H1 (cell line): ENCODE data around the gene ANGPTL8. TPM values are rescaled to one million over a fixed set of nuclear protein-coding genes. Genes with fewer than 3 reads are reported as not detected.

Experiments used
- CTCF ChIA-PET: fragments of 300-600 bp; sonication (Branson Sonifier 250); formaldehyde crosslinking; loops from one replicate; lab custom pipeline; 2021; ENCODE audit not compliant: partially characterized antibody; lab: Charles Lee
- POLR2A ChIA-PET: fragments of 300-600 bp; sonication (Branson Sonifier 250); formaldehyde crosslinking; loops from one replicate; lab custom pipeline; 2021; ENCODE audit warnings: inconsistent platforms; ENCODE audit not compliant: partially characterized antibody; lab: Charles Lee
- DNase-seq, 2 experiments: peaks; one replicate each; pipeline versions ENCODE4 v3.0.0 to v3.0.0-alpha.2; 2010 to 2022; ENCODE audit warnings: low spot score in 2 of 2, low read depth in 1 of 2, mixed read lengths in 1 of 2
- FAIRE-seq: peaks from 2 replicates; lab custom pipeline; 2011; peaks lifted over from hg19 to GRCh38; lab: Jason Lieb, UNC
- H2AFZ ChIP-seq: 2 replicates; pipeline ENCODE4 v1.8.1; 2012; ENCODE audit warnings: low read length, inconsistent platforms
- H2AK5ac ChIP-seq: 2 replicates; pipeline ENCODE4 v1.6.1; 2013; ENCODE audit warnings: low read depth, low read length
- H2BK120ac ChIP-seq: replicated peaks from 2 replicates; pipeline ENCODE3; 2013; ENCODE audit warnings: low read depth, low read length, inconsistent platforms
- H2BK12ac ChIP-seq: 2 replicates; pipeline ENCODE4 v1.6.1; 2013; ENCODE audit warnings: low read depth, low read length
- H2BK15ac ChIP-seq: 2 replicates; pipeline ENCODE4 v1.6.1; 2013; ENCODE audit warnings: low read length
- H2BK20ac ChIP-seq: 2 replicates; pipeline ENCODE4 v1.6.1; 2013; ENCODE audit warnings: low read length
- H2BK5ac ChIP-seq: 2 replicates; pipeline ENCODE4 v1.6.1; 2013; ENCODE audit warnings: low read depth, low read length
- H3K14ac ChIP-seq: 2 replicates; pipeline ENCODE4 v1.6.1; 2013; ENCODE audit warnings: inconsistent platforms; ENCODE audit not compliant: insufficient read length
- H3K18ac ChIP-seq: 2 replicates; pipeline ENCODE4 v1.6.1; 2013; ENCODE audit warnings: low read length; ENCODE audit errors: extremely low read depth
- H3K23ac ChIP-seq: 2 replicates; pipeline ENCODE4 v1.6.1; 2013; ENCODE audit warnings: inconsistent platforms; ENCODE audit not compliant: insufficient read length
- H3K23me2 ChIP-seq: 2 replicates; pipeline ENCODE4 v1.6.1; 2013; ENCODE audit warnings: low read depth, low read length
- H3K27ac ChIP-seq: 2 replicates; pipeline ENCODE4 v1.6.1; 2011; ENCODE audit warnings: low read depth, low read length, inconsistent platforms
- H3K27me3 ChIP-seq, 4 experiments: replicated peaks in 1 of 4; 1 replicate in 1 of 4; 2 replicates in 3 of 4; pipeline versions ENCODE4 v1.6.1 to v1.8.1; 2011 to 2013; ENCODE audit warnings: low read length in 3 of 4, mild to moderate bottlenecking in 3 of 4, inconsistent platforms in 2 of 4, mixed read lengths in 2 of 4, moderate library complexity in 1 of 4; ENCODE audit not compliant: control insufficient read depth in 3 of 4, insufficient read depth in 3 of 4; ENCODE audit errors: extremely low read depth in 1 of 4
- H3K36me3 ChIP-seq, 4 experiments: 2 replicates each; pipeline versions ENCODE4 v1.6.1 to v1.8.1; 2011 to 2013; ENCODE audit warnings: mild to moderate bottlenecking in 4 of 4, low read length in 3 of 4, moderate library complexity in 2 of 4, control low read depth in 1 of 4, inconsistent platforms in 1 of 4; ENCODE audit not compliant: insufficient read depth in 4 of 4, control insufficient read depth in 2 of 4
- H3K4ac ChIP-seq: replicated peaks from 2 replicates; pipeline ENCODE3; 2013; ENCODE audit warnings: low read length, low read depth, mixed read lengths, inconsistent platforms; ENCODE audit not compliant: insufficient read length
- H3K4me1 ChIP-seq, 4 experiments: replicated peaks in 1 of 4; 1 replicate in 1 of 4; 2 replicates in 3 of 4; pipeline versions ENCODE4 v1.6.1 to v1.8.1; 2011 to 2013; ENCODE audit warnings: low read length in 3 of 4, inconsistent platforms in 2 of 4, mixed read lengths in 1 of 4; ENCODE audit not compliant: insufficient read depth in 4 of 4, control insufficient read depth in 3 of 4
- H3K4me2 ChIP-seq, 2 experiments: 2 replicates each; pipeline versions ENCODE4 v1.6.1 to v1.8.1; 2011 to 2013; ENCODE audit warnings: low read depth in 2 of 2, low read length in 2 of 2, control low read depth in 1 of 2, inconsistent platforms in 1 of 2, mild to moderate bottlenecking in 1 of 2; ENCODE audit not compliant: insufficient read depth in 1 of 2
- H3K4me3 ChIP-seq, 4 experiments: fragments of 200-600, 300-600 bp in 1 of 4; sonication (generic), shearing (Covaris generic), sonication (Bioruptor Twin) in 1 of 4; 2 replicates each; pipeline versions ENCODE4 v1.5.1 to v1.8.1; 2011 to 2016; ENCODE audit warnings: low read length in 4 of 4, low read depth in 3 of 4, control low read depth in 2 of 4, inconsistent platforms in 2 of 4, mild to moderate bottlenecking in 2 of 4, mixed read lengths in 1 of 4, moderate library complexity in 1 of 4; ENCODE audit not compliant: insufficient read depth in 2 of 4; ENCODE audit errors: extremely low read depth in 1 of 4
- H3K56ac ChIP-seq: replicated peaks from 2 replicates; pipeline ENCODE3; 2013; ENCODE audit warnings: low read depth, mild to moderate bottlenecking, mixed read lengths, low read length, inconsistent platforms; ENCODE audit not compliant: insufficient read length
- H3K79me1 ChIP-seq: 2 replicates; pipeline ENCODE4 v1.6.1; 2013; ENCODE audit warnings: low read depth, low read length, control low read depth
- H3K79me2 ChIP-seq, 2 experiments: 2 replicates each; pipeline versions ENCODE4 v1.6.1 to v1.8.1; 2012 to 2013; ENCODE audit warnings: low read length in 2 of 2, mild to moderate bottlenecking in 2 of 2, inconsistent platforms in 1 of 2; ENCODE audit not compliant: insufficient read depth in 2 of 2, control insufficient read depth in 1 of 2
- H3K9ac ChIP-seq, 4 experiments: replicated peaks in 1 of 4; 1 replicate in 1 of 4; 2 replicates in 3 of 4; pipeline versions ENCODE4 v1.6.1 to v1.8.1; 2011 to 2013; ENCODE audit warnings: low read depth in 3 of 4, low read length in 3 of 4, control low read depth in 2 of 4, mild to moderate bottlenecking in 2 of 4, moderate library complexity in 2 of 4, inconsistent platforms in 1 of 4; ENCODE audit errors: extremely low read depth in 1 of 4
- H3K9me3 ChIP-seq, 2 experiments: 2 replicates each; pipeline versions ENCODE4 v1.6.1 to v1.8.1; 2012 to 2013; ENCODE audit warnings: mild to moderate bottlenecking in 2 of 2, moderate library complexity in 2 of 2, control low read depth in 1 of 2, inconsistent platforms in 1 of 2, low read depth in 1 of 2, low read length in 1 of 2, mixed read lengths in 1 of 2; ENCODE audit not compliant: insufficient read depth in 2 of 2
- H4K20me1 ChIP-seq, 2 experiments: replicated peaks in 1 of 2; 2 replicates each; pipeline versions ENCODE3 to v1.8.1; 2011 to 2013; ENCODE audit warnings: inconsistent platforms in 2 of 2, low read length in 2 of 2, mild to moderate bottlenecking in 1 of 2; ENCODE audit not compliant: insufficient read depth in 2 of 2, control insufficient read depth in 1 of 2
- H4K5ac ChIP-seq: 2 replicates; pipeline ENCODE4 v1.6.1; 2013; ENCODE audit warnings: low read length, low read depth, mixed read lengths, inconsistent platforms; ENCODE audit not compliant: insufficient read length
- H4K8ac ChIP-seq: 2 replicates; pipeline ENCODE4 v1.8.0; 2013; ENCODE audit warnings: mild to moderate bottlenecking, moderate library complexity, low read length, inconsistent platforms; ENCODE audit not compliant: insufficient read depth; ENCODE audit errors: extremely low read depth
- H4K91ac ChIP-seq: replicated peaks from 2 replicates; pipeline ENCODE3; 2013; ENCODE audit warnings: low read length, mixed read lengths, inconsistent platforms; ENCODE audit not compliant: insufficient read length
- ASH2L ChIP-seq: fragments of 200-600, 300-600 bp; sonication (generic); IDR thresholded peaks from one replicate; pipeline ENCODE4 v1.7.1; 2017; ENCODE audit warnings: low read length
- BACH1 ChIP-seq: IDR thresholded peaks from 2 replicates; pipeline ENCODE4 v1.6.1; 2012; ENCODE audit warnings: low read length, improper control_type of control experiment
- CBX5 ChIP-seq: fragments of 300-800, 300-1000 bp; sonication (generic); IDR thresholded peaks from 2 replicates; pipeline ENCODE4 v1.7.1; 2016; ENCODE audit warnings: antibody characterized with exemption, low read length, low read depth
- CHD1 ChIP-seq: IDR thresholded peaks from 2 replicates; pipeline ENCODE4 v1.6.1; 2012; ENCODE audit warnings: low read depth, low read length, improper control_type of control experiment
- CHD2 ChIP-seq: IDR thresholded peaks from 2 replicates; pipeline ENCODE4 v1.6.1; 2012; ENCODE audit warnings: low read length, improper control_type of control experiment
- FOSL1 ChIP-seq: IDR thresholded peaks from 2 replicates; pipeline ENCODE4 v1.6.1; 2011; ENCODE audit warnings: mild to moderate bottlenecking, low read depth, low read length, moderate library complexity; ENCODE audit not compliant: insufficient read depth
- KDM5A ChIP-seq: fragments of 200-600 bp; IDR thresholded peaks from 2 replicates; pipeline ENCODE4 v1.7.1; 2012; ENCODE audit warnings: mild to moderate bottlenecking, low read length, inconsistent platforms, mixed read lengths
- RBBP5 ChIP-seq: IDR thresholded peaks from 2 replicates; pipeline ENCODE4 v1.7.1; 2012; ENCODE audit warnings: low read depth, mild to moderate bottlenecking, inconsistent platforms, low read length, moderate library complexity, borderline replicate concordance
- SIX5 ChIP-seq: IDR thresholded peaks from 2 replicates; pipeline ENCODE4 v1.6.1; 2011; ENCODE audit warnings: mild to moderate bottlenecking, low read depth, low read length
- SUZ12 ChIP-seq: fragments of 200-600 bp; sonication (generic); IDR thresholded peaks from 2 replicates; pipeline ENCODE4 v1.6.1; 2012; ENCODE audit warnings: mild to moderate bottlenecking, inconsistent platforms, low read length, moderate library complexity, mixed read lengths
- TAF7 ChIP-seq: optimal IDR thresholded peaks from 2 replicates; pipeline ENCODE3; 2011; ENCODE audit warnings: low read depth, mild to moderate bottlenecking, inconsistent platforms, low read length, moderate library complexity, borderline replicate concordance
- TCF12 ChIP-seq: IDR thresholded peaks from 2 replicates; pipeline ENCODE4 v1.6.1; 2011; ENCODE audit warnings: low read depth, mild to moderate bottlenecking, low read length
- TEAD4 ChIP-seq: IDR thresholded peaks from 2 replicates; pipeline ENCODE4 v1.6.1; 2012; ENCODE audit warnings: low read depth, low read length, inconsistent platforms, mixed read lengths
- USF2 ChIP-seq: IDR thresholded peaks from 2 replicates; pipeline ENCODE4 v1.6.1; 2011; ENCODE audit warnings: low read length, improper control_type of control experiment
- YY1 ChIP-seq: IDR thresholded peaks from 2 replicates; pipeline ENCODE4 v1.6.1; 2011; ENCODE audit warnings: low read depth, mild to moderate bottlenecking, low read length
- WGBS, 2 experiments: shearing (Covaris generic) in 1 of 2; methylation state at CpG; one replicate each; pipeline versions ENCODE4 v1.1.6 to v1.1.7; 2013 to 2015; ENCODE audit warnings: low lambda C conversion rate in 2 of 2, mixed read lengths in 2 of 2, inconsistent platforms in 1 of 2, low coverage in 1 of 2, missing lambda C conversion rate in 1 of 2; ENCODE audit not compliant: insufficient replicate concordance in 2 of 2, insufficient coverage in 1 of 2, insufficient read length in 1 of 2; ENCODE audit errors: extremely low coverage in 1 of 2, missing lambda C conversion rate in 1 of 2; 5-methylcytosine and 5-hydroxymethylcytosine counted together
- polyA plus RNA-seq, 7 experiments: library from polyadenylated mRNA; depleted of rRNA in 3 of 7; stranded (reverse) in 5 of 7; unstranded in 2 of 7; fragments of >200 nt in 5 of 7; fragments of 200-250 nt in 2 of 7; gene quantifications; 1 replicate in 5 of 7; 2 replicates in 1 of 7; 4 replicates in 1 of 7; pipeline versions ENCODE4 v1.2.1 to v1.2.3, GENCODE V29; 2011 to 2013; ENCODE audit warnings: missing spikeins in 2 of 7, mixed read lengths in 2 of 7
- total RNA-seq: library from RNA; stranded (reverse); fragmentation: NEBNext Ultra II Directional; extraction: Animal tissue kit (Norgen Biotek cat#: 25700); gene quantifications from 2 replicates; pipeline ENCODE4 v1.2.1, GENCODE V29; 2021

ANGPTL8 gene
- total and polyA plus RNA-seq, 2 of the 8 experiments (the other 6 are each of a cell fraction or from before 2014, with no cell fraction given) = not detected

- H3K14ac ChIP-seq = no peak overlapping the region
- peaks cover 0 to 4% (median 0%) of the 10 kb centered on the region in 4 experiments; a peak in 1 of 7 replicates for H3K4me1 ChIP-seq
- H3K27ac ChIP-seq = no peak overlapping the region
- peaks cover 0 to 8% of the 10 kb centered on the region in 2 experiments for H4K20me1 ChIP-seq
- H2BK120ac ChIP-seq = no peak overlapping the region
- no peaks in the 10 kb centered on the region for H3K23me2 ChIP-seq
- H4K5ac ChIP-seq = no peak overlapping the region
- H3K56ac ChIP-seq = no peak overlapping the region
- ChIA-PET CTCF (interaction anchor here (0.6 kb wide), 1 partner anchor 157 kb away, joined by 3 read pairs; no protein-coding TSS in a partner anchor), POLR2A (no interaction called here)
- H3K4me2 ChIP-seq = no peak overlapping the region
- no peaks in the 10 kb centered on the region for H3K27me3 ChIP-seq
- DNase-seq (no peak), FAIRE-seq (no peak)
- H3K4me3 ChIP-seq = no peak overlapping the region
- no peaks in the 10 kb centered on the region for H3K79me2 ChIP-seq
- WGBS, 2 experiments = 88% methylated on average over 2 of the region's 2 CpGs; no CpG with 5 or more reads in 1 of the 2 experiments
- no peak overlapping the region for H3K18ac ChIP-seq
- no peak overlapping the region for H2AK5ac ChIP-seq
- H2BK20ac ChIP-seq = no peak overlapping the region
- H2BK12ac ChIP-seq = no peak overlapping the region
- H2BK15ac ChIP-seq = no peak overlapping the region
- no peak overlapping the region for H2BK5ac ChIP-seq
- no peak overlapping the region for H3K4ac ChIP-seq
- H3K36me3 ChIP-seq = peaks cover 4 to 20% (median 13%) of the 10 kb centered on the region in 4 experiments; a peak in 6 of 8 replicates
- H4K8ac ChIP-seq = no peak overlapping the region
- H4K91ac ChIP-seq = no peak overlapping the region
- no peak overlapping the region for H2AFZ ChIP-seq
- no peak overlapping the region for H3K9ac ChIP-seq
- no peaks in the 10 kb centered on the region for H3K9me3 ChIP-seq
- H3K79me1 ChIP-seq = no peaks in the 10 kb centered on the region
- no peak overlapping the region for H3K23ac ChIP-seq
- TF ChIP-seq SUZ12 (no peak), YY1 (no peak), SIX5 (no peak), RBBP5 (no peak), BACH1 (no peak), TCF12 (no peak), TAF7 (no peak), TEAD4 (no peak), KDM5A (no peak), CHD1 (no peak), ASH2L (no peak), FOSL1 (no peak), CBX5 (no peak), USF2 (no peak), CHD2 (no peak)
Measured at GRCh38 chr19:11248852-11249251, 9.4 kb downstream of the ANGPTL8 start.
